Measurements from ENCODE around the gene MED27. TPM values are rescaled to one million over a fixed set of nuclear protein-coding genes. Genes with fewer than 3 reads are reported as not detected.

Gene MED27
- total RNA-seq, 1 donor from 2014 or later, result 45.0 TPM

- Mint-ChIP-seq H3K4me3 (ENCODE audit: unreplicated experiment) (no peak overlapping the region), H3K27ac (ENCODE audit: unreplicated experiment) (no peak overlapping the region), H3K9me3 (ENCODE audit: unreplicated experiment) (peaks cover 3% of the 10 kb centered on the region), H3K27me3 (ENCODE audit: unreplicated experiment) (peaks cover 2% of the 10 kb centered on the region), H3K36me3 (ENCODE audit: unreplicated experiment) (no peaks in the 10 kb centered on the region), H3K4me1 (ENCODE audit: low read depth, unreplicated experiment) (peaks cover 43% of the 10 kb centered on the region)
- no peak for DNase-seq
- no peak for TF ChIP-seq CTCF (IDR thresholded peaks at IDR 0.05; ENCODE audit: partially characterized antibody, unreplicated experiment)
Observed at GRCh38 chr9:131891598-131891997, 188.1 kb downstream of the MED27 start.

GRCh38 chr9:131889437-131890251 is 190.0 kb downstream of the MED27 start:
- H3K4me3 Mint-ChIP-seq (ENCODE audit: unreplicated experiment), result no peak overlapping the region
- no peak for TF ChIP-seq CTCF (IDR thresholded peaks at IDR 0.05; ENCODE audit: partially characterized antibody, unreplicated experiment)
- no peaks in the 10 kb centered on the region for H3K36me3 Mint-ChIP-seq (ENCODE audit: unreplicated experiment)
- H3K27me3 Mint-ChIP-seq (ENCODE audit: unreplicated experiment), result peaks cover 8% of the 10 kb centered on the region
- no peak for DNase-seq
- H3K4me1 Mint-ChIP-seq (ENCODE audit: low read depth, unreplicated experiment), result peaks cover 52% of the 10 kb centered on the region
- H3K27ac Mint-ChIP-seq (ENCODE audit: unreplicated experiment), result peak overlapping the region; percentile 48
- H3K9me3 Mint-ChIP-seq (ENCODE audit: unreplicated experiment), result peaks cover 3% of the 10 kb centered on the region

- Mint-ChIP-seq H3K4me3 (ENCODE audit: unreplicated experiment) (no peak overlapping the region), H3K9me3 (ENCODE audit: unreplicated experiment) (peaks cover 3% of the 10 kb centered on the region), H3K4me1 (ENCODE audit: low read depth, unreplicated experiment) (peaks cover 54% of the 10 kb centered on the region), H3K36me3 (ENCODE audit: unreplicated experiment) (no peaks in the 10 kb centered on the region), H3K27me3 (ENCODE audit: unreplicated experiment) (peaks cover 8% of the 10 kb centered on the region), H3K27ac (ENCODE audit: unreplicated experiment) (no peak overlapping the region)
- no peak for DNase-seq
- no peak for TF ChIP-seq CTCF (IDR thresholded peaks at IDR 0.05; ENCODE audit: partially characterized antibody, unreplicated experiment)
Observed at GRCh38 chr9:131888923-131889322, 190.7 kb downstream of the MED27 start.

GRCh38 chr9:131887680-131888079 is 192.0 kb downstream of the MED27 start:
- Mint-ChIP-seq H3K9me3 (ENCODE audit: unreplicated experiment) (peaks cover 5% of the 10 kb centered on the region), H3K27me3 (ENCODE audit: unreplicated experiment) (peaks cover 8% of the 10 kb centered on the region), H3K4me1 (ENCODE audit: low read depth, unreplicated experiment) (peaks cover 57% of the 10 kb centered on the region), H3K4me3 (ENCODE audit: unreplicated experiment) (peak overlapping the region; percentile 25), H3K27ac (ENCODE audit: unreplicated experiment) (peak overlapping the region; percentile 54), H3K36me3 (ENCODE audit: unreplicated experiment) (no peaks in the 10 kb centered on the region)
- no peak for DNase-seq
- no peak for TF ChIP-seq CTCF (IDR thresholded peaks at IDR 0.05; ENCODE audit: partially characterized antibody, unreplicated experiment)

GRCh38 chr9:131886826-131887225 is 192.8 kb downstream of the MED27 start:
- Mint-ChIP-seq H3K4me1 (ENCODE audit: low read depth, unreplicated experiment) (peaks cover 59% of the 10 kb centered on the region), H3K36me3 (ENCODE audit: unreplicated experiment) (no peaks in the 10 kb centered on the region)
- TF ChIP-seq CTCF (IDR thresholded peaks at IDR 0.05; ENCODE audit: partially characterized antibody, unreplicated experiment), result no peak

More at GRCh38 chr9:131886826-131887225, 192.8 kb downstream of the MED27 start:
- Mint-ChIP-seq H3K27ac (ENCODE audit: unreplicated experiment) (peak overlapping the region; percentile 24), H3K9me3 (ENCODE audit: unreplicated experiment) (peaks cover 5% of the 10 kb centered on the region), H3K4me3 (ENCODE audit: unreplicated experiment) (peak overlapping the region; percentile 5), H3K27me3 (ENCODE audit: unreplicated experiment) (peaks cover 8% of the 10 kb centered on the region)
- DNase-seq, result no peak

Measured in glutamatergic neuron (in vitro differentiated cells).